Endothelial cell of hepatic sinusoid (primary cell): ENCODE measurements around the gene GABRB3.

Source experiments
- in situ Hi-C: cut with HindIII; loops from 2 replicates; pipeline ENCODE4 v1.10.0; 2017; ENCODE audit warnings: low sequenced_read_pairs

The GABRB3 gene

DNA sequence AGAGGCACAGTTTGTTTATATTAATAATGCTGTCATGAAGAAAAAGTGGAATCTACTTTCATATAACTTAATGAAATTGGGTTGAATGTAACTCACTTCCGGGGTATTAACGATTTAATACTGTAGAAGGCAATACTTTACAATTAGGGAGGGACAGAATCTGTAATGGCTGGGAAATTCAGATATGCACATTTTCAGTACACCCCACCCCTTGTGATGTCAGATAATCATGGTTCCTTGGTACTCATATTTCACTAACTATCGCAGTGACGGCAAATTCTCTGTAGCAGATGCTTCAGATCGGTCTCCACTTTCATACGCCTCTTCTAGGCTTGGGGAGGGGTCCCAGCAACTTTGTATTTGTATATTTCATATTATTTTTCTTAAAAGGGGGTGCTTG lies 207.3 kb downstream of the GABRB3 start:
- in situ Hi-C loops, result no loop called here

- in situ Hi-C loops, result no loop called here
Measured at GRCh38 chr15:26564361-26564760, 208.5 kb downstream of the GABRB3 start.

DNA sequence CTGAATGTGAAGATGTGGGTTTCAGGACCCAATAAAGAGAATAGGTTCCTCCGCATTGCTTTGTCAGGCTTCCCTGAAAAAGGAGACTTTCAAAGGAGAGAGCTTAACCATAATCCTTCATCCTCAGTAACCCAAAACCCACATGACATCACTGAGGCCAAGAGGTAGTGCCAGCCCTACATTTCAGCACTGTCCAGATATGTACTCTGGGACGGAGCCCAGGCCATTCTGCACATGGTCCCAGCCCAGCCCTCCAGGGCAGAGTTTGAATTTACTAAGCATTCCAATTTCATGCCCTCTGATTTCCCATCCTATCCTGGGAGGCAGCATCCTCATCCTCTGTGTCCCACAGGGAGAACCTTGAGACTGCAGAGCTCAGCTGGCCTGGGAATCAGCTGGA lies 210.5 kb downstream of the GABRB3 start:
- in situ Hi-C loops, result no loop called here

- in situ Hi-C loops, result no loop called here
Measured at GRCh38 chr15:26561896-26562295, 211.0 kb downstream of the GABRB3 start.

DNA sequence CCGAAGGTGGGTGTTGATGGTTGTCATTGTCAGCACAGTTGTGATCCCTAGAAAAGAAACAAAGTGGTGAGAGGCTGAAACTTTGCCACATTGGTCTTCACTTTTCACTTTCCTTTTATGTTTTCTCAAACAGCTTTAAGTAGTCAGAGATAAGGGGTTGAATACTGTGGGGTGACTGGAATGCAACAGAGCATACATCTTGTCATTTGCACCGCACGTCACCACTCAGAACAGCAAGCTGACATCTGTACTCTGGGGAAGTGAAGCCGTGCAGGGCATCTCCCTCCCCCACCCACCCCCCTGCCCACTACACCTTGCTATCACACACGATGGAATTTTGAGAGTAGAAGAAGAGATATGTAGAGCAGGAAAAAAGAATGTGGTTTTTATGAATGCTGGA lies 211.7 kb downstream of the GABRB3 start:
- in situ Hi-C loops, result no loop called here

GRCh38 chr15:26555898-26556297 lies 217.0 kb downstream of the GABRB3 start:
- in situ Hi-C loops, result no loop called here

DNA sequence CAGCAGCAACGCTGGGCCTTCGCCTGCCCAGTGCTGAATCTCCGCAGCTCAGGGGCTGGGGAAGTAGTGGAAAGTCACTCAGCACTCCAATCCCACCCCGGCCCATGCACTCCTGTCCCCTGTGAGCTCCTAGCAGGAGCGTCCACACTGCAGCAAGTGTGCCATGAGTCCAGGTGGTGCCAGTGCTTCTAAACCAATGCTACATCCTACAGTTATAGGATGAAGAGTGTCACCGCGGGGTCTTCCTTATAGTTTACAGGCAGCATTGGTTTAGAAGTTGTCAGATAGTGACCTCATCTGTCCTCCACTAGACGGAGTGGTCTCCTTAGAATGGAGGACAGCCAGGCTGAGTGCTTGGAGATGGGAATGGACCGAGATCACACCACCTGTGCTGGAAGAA lies 221.4 kb downstream of the GABRB3 start:
- in situ Hi-C loops, result no loop called here

DNA sequence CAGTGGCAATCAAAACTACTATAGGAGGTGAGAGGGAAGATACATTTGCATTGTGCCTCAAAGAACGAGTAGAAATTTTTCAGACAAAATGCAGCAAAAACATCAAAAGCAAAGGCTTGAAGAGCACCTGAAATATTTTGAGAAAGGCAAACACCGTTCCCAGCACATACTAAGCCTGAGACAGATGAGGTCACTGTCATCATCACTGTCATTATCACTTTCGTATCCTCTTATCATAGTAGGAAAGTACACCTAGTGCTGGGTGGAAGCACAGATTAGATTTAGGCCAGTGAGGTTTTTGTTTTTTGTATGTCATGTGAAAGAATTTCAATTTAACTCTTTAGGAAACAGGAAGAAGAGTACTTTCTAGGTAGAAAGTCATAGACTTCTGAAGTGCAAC lies 222.0 kb downstream of the GABRB3 start:
- in situ Hi-C loops, result no loop called here

- in situ Hi-C loops, result no loop called here
Measured at GRCh38 chr15:26537663-26538062, 235.2 kb downstream of the GABRB3 start.

- in situ Hi-C loops, result no loop called here
Measured at GRCh38 chr15:26531489-26531888, 241.4 kb downstream of the GABRB3 start.

DNA sequence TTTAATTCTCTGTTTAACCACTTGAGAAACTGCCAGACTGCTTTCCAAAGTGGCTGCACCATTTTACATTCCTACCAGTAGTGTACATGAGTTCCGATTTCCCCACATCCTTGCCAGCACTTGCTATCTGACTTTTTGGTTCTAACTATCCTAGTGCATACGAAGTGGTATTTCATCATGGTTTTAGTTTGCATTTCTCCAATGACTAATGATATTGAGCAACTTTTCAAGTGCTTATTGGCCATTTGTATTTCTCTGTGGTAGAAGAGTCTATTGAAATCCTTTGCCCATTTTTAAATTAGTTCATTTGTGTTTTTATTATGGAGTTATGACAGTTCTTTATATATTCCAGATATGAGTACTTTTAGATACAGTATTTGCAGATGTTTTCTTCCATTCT lies 247.8 kb downstream of the GABRB3 start:
- in situ Hi-C loops, result no loop called here

DNA sequence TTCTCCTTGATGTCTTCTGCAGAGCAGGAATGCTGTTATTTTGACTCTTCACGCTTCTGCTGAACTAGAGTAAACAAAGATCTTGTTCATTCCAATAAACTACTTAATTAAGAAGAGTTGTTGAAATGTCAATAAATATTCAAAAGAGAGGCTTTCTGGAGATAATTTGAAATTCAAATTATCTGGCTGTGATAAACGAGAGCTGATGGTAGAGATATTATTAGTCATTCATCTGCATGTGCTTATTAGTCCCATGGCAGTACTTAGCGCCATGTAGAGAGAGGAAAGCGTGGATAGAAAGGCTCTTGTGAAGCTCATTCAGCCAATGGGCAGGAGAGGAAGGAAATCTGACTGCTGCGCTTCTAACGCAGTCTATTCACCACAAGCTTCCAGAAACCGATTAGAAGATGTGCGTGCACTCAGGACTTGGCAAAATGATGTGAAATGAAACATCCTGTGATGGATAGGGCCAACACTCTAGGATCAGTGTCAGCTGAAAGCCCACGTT lies 251.1 kb downstream of the GABRB3 start:
- in situ Hi-C loops, result no loop called here

DNA sequence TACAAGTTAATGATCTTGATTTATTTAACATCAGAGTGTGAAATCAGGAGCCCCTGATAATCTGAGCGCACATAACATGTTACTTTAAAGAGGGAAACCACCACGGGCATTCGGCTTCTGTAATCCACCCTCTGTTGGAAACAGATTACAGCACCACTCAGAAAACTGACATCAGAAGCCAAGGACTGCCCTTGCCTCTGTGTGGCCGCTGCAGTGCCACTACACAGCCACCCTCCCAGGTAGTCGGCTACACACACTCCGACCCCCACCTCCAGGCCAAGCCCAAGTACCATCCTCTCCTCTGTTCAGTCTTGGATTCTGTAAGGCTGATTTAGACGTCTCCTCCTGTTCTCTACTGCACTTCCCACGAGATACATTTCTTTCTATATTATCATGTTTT lies 251.7 kb downstream of the GABRB3 start:
- in situ Hi-C loops, result no loop called here

DNA sequence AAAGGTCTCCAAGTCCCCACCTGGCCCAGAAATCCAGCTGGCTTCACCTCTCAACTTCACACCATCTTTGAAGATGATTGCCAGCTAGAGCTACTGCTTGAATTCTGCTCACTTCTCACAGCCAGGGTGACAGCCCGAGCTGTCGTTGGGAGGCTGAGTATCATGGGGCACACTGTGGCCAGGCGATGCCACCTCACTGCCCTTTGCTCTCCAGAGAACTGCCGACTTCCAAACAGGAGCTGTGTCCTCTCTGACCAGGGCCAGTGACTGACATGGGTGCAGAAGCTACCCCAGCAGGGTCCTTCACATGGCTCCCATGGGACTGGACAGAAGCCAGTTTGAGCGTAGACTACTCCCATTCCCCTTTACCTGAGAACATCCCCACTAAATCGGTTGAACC lies 254.0 kb downstream of the GABRB3 start:
- in situ Hi-C loops, result no loop called here

DNA sequence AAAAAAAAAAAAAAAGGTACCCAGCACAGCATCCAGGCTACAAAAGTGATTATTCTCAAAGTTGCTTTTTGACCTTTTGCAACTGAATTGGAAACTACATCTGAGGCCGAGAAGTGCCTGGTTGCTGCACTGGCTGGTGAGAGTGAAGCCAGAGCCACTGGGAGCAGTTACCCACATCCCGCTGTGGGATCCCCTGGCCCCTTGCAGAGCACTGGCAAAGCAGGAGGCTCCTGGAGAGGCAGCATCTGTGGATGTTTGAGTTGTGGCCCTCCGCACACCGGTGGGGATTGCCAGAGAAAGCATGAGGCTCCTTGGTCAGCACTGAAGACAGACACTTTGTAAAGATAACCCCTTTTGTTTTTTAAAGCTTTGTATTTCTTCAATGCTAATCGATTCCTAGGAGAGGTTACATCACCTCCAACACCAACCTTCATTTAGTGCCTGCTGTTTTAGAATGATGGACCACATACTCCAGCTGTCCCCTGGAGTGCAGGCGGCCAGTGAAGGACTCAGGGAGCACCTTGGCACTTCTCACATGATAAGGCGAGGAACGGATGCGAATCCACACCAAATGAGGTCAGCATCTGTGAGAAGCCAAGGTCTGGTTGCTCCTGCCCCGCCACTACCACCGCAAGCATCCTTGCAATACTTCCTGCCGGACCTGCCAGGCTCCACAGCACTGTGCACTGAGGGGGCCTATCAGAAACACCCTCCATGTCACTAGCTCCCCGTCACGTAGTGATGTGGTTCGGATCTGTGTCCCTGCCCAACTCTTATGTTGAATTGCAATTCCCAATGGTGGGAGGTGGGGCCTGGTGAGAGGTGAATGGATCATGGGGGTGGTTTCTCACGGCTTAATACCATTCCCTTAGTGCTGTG lies 256.5 kb downstream of the GABRB3 start:
- in situ Hi-C loops, result no loop called here

DNA sequence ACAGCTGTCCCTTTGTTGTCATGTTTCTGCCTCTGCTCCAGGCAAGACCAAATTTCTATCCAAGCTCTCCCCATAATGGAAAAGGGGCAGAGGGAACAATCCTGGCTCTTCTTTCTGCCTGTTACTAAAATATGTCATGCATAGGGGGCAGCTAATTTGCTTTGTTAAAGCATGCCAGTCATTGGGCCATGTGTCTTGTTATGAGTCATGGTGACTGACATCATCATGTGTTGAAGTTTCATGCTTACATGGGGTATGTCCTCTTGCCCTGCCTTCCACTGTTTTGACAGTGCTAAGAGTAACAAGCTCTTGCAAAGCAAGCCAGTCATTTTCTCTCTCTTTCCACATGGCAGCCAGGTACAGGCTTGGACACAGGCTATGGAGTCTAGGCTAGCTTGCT lies 268.9 kb downstream of the GABRB3 start:
- in situ Hi-C loops, result no loop called here
